ENCODE measurements around the gene GRIK2. TPM values are rescaled to one million over a fixed set of nuclear protein-coding genes. Genes with fewer than 3 reads are reported as not detected.

The GRIK2 gene
- total RNA-seq, 1 donor from 2014 or later: 11.3 TPM

DNA sequence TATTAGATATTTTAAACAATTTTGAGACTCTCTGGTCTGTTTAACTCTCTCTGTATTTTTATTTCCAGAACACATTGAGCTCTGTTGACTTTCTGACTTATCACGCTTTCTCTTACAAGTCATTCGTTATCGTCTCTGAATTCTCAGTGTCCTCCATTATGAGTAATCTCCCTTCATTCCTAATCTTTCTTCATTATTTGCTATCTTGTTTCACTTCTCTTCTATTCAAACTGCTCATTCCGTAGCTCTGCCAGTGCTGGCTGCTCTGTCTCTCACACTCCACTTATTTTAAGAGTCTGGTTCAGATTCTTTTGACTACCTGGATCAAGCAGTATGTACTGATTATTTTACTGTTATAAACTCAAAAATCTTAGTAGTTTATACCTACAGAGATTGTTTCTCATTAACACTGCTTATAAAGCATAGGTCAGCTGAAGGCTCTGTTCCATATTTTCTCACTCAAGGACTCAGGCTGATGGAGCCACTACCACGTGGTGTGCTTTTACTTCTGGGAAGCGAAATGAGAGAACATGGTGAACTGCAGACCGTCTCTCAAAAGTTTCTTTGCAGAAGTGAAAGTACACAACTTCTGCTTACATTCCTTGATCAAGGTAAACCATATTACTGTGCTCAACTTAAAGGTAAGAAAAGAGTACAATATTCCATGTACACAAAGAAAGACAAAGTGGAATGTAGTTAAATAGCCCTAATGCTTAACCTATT lies 485.2 kb downstream of the GRIK2 start:
- intact Hi-C loops (cut with micrococcal nuclease): no loop called here
- Histone ChIP-seq H3K9me3 (replicated peaks) (no peaks in the 10 kb centered on the region), H3K27ac (replicated peaks) (no peak overlapping the region), H3K36me3 (no peaks in the 10 kb centered on the region), H3K4me1 (no peaks in the 10 kb centered on the region), H3K4me3 (no peak overlapping the region), H3K27me3 (ENCODE audit: low read depth) (no peaks in the 10 kb centered on the region)
- DNase-seq: no peak
- TF ChIP-seq, protein P1, sequence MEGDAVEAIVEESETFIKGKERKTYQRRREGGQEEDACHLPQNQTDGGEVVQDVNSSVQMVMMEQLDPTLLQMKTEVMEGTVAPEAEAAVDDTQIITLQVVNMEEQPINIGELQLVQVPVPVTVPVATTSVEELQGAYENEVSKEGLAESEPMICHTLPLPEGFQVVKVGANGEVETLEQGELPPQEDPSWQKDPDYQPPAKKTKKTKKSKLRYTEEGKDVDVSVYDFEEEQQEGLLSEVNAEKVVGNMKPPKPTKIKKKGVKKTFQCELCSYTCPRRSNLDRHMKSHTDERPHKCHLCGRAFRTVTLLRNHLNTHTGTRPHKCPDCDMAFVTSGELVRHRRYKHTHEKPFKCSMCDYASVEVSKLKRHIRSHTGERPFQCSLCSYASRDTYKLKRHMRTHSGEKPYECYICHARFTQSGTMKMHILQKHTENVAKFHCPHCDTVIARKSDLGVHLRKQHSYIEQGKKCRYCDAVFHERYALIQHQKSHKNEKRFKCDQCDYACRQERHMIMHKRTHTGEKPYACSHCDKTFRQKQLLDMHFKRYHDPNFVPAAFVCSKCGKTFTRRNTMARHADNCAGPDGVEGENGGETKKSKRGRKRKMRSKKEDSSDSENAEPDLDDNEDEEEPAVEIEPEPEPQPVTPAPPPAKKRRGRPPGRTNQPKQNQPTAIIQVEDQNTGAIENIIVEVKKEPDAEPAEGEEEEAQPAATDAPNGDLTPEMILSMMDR (IDR thresholded peaks at IDR 0.05; ENCODE audit: borderline replicate concordance): no peak

DNA sequence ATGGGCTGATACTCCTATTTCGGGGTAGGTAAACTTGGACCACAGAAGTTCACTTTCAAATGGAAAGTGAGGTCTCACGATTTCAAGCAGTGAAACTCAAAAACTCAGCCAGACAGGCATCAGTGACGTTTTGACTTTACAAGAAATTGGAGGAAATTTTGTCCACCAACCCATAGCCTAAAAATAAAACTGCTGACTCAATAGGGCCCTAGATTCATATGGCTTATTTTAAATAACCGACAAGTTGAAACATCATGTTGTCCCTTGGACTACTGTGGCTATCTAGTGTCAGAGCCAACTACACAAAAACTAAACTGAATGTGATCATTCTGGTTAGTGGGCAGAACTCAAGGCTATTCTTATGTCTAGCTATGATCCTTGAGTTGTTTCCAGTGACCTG lies 486.3 kb downstream of the GRIK2 start:
- TF ChIP-seq, protein P1 (IDR thresholded peaks at IDR 0.05; ENCODE audit: borderline replicate concordance): no peak
- H3K4me3 ChIP-seq: no peak overlapping the region
- H3K36me3 ChIP-seq: no peaks in the 10 kb centered on the region
- H3K27ac ChIP-seq (replicated peaks): no peak overlapping the region
- no peaks in the 10 kb centered on the region for H3K27me3 ChIP-seq (ENCODE audit: low read depth)
- no peak for DNase-seq
- intact Hi-C loops (cut with micrococcal nuclease): no loop called here
- H3K9me3 ChIP-seq (replicated peaks): no peaks in the 10 kb centered on the region
- H3K4me1 ChIP-seq: no peaks in the 10 kb centered on the region

DNA sequence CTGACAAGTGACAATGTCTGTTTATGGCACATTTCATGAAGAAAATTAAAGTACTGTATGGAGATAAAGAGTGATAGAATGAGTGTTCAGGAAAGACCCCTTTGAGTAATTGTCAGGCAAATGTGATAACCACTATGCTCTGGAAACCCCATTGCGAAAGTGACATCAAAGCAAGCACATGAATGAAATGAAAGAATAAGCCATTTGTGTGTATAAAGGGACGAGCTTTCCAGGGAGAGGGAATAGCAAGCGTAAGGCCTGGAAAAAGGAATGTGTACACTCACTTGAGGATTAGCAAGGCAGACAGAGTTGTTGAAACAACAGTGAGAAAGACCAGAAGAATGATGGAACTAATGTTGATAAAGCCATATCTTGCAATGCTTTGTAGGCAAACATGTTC lies 490.0 kb downstream of the GRIK2 start:
- H3K4me1 ChIP-seq: no peaks in the 10 kb centered on the region
- no peak overlapping the region for H3K27ac ChIP-seq (replicated peaks)
- no peaks in the 10 kb centered on the region for H3K9me3 ChIP-seq (replicated peaks)
- no peaks in the 10 kb centered on the region for H3K36me3 ChIP-seq
- no peak overlapping the region for H3K4me3 ChIP-seq
- no peaks in the 10 kb centered on the region for H3K27me3 ChIP-seq (ENCODE audit: low read depth)
- intact Hi-C loops (cut with micrococcal nuclease): no loop called here
- DNase-seq: no peak
- TF ChIP-seq, protein P1 (IDR thresholded peaks at IDR 0.05; ENCODE audit: borderline replicate concordance): no peak

DNA sequence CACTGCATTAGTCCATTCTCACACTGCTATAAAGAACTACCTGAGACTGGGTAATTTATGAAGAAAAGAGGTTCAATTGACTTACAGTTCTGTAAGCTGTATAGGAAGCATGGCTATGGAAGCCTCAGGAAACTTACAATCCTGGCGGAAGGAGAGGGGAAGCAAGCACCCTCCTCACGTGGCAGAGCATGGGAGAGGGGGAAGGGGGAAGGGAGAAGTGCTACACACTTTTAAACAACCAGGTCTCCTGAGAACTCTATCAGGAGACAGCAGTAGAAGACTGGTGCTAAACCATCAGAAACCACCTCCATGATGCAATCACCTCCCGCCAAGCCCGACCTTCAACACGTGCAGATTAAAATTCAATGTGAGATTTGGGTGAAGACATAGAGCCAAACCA lies 494.0 kb downstream of the GRIK2 start:
- TF ChIP-seq, protein P1 (IDR thresholded peaks at IDR 0.05; ENCODE audit: borderline replicate concordance): no peak
- H3K36me3 ChIP-seq: no peaks in the 10 kb centered on the region
- DNase-seq: no peak
- no peak overlapping the region for H3K27ac ChIP-seq (replicated peaks)
- H3K4me1 ChIP-seq: no peaks in the 10 kb centered on the region
- H3K4me3 ChIP-seq: no peak overlapping the region
- intact Hi-C loops (cut with micrococcal nuclease): no loop called here
- H3K27me3 ChIP-seq (ENCODE audit: low read depth): no peaks in the 10 kb centered on the region
- no peaks in the 10 kb centered on the region for H3K9me3 ChIP-seq (replicated peaks)

DNA sequence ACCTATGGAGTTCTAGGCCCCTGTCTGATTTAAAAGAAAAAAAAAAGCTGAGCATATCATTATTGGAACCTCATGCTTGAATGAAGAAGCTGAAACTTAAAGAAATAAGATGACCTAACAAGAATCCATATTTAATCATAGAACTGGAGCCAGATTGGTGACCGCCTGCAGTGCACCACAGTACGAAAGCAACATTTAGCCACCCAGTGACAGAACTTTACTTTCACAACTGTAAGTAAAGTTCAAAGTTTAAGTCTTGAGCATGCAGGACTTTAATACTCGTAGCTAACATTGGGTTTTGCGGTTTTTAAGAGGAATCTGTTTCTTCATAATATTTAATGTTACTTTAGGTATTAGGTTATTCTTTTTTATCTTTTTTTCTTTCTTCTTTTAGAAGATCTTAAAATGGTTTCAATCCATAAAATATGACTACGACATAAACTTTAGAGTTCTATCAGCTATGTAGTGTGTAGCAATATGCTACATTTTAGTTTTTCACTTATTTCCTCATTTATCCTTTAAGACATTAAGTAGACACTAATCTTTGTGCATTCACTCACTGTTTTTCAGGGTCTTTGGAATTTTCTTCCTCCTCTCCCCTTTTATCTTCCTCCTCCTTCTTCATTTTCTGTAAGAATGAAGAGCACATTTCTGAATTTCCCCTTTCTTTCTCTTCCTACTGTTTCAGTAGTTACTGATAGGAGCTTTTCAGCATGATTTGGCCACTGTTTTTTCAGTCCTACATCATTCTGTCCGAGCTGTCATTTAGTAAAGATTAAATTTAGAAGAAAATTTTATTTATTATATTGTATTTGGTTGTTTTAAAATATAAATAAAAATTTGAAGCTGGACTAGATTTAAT lies 514.1 kb downstream of the GRIK2 start:
- H3K9me3 ChIP-seq (replicated peaks): no peaks in the 10 kb centered on the region
- intact Hi-C loops (cut with micrococcal nuclease): no loop called here
- H3K27me3 ChIP-seq (ENCODE audit: low read depth): no peaks in the 10 kb centered on the region
- TF ChIP-seq, protein P1 (IDR thresholded peaks at IDR 0.05; ENCODE audit: borderline replicate concordance): no peak
- H3K27ac ChIP-seq (replicated peaks): no peak overlapping the region
- no peaks in the 10 kb centered on the region for H3K4me1 ChIP-seq
- H3K4me3 ChIP-seq: no peak overlapping the region
- no peaks in the 10 kb centered on the region for H3K36me3 ChIP-seq
- no peak for DNase-seq

Data from left ventricle myocardium inferior (tissue), 1 donor.